B cell (primary cell): ENCODE measurements around the gene DCAF8L1. TPM values are rescaled to one million over a fixed set of nuclear protein-coding genes. Genes with fewer than 3 reads are reported as not detected.
"Not testable (repeated sequence)": the region's sequence is repeated elsewhere in the genome, so short reads cannot be mapped to it uniquely, and the experiment has no call there.

Experiments
- ATAC-seq: fragments of 200-7000 bp; cut with Tn5 transposase; one replicate; pipeline ENCODE4 v1.10.0; 2021; ENCODE audit warnings: low read depth, mild to moderate bottlenecking, moderate number of reproducible peaks, moderate library complexity
- CTCF ChIA-PET: fragments of 350-600 bp; sonication (Branson Sonifier 250); formaldehyde crosslinking; loops from one replicate; lab custom pipeline; 2021; ENCODE audit warnings: antibody characterized with exemption, inconsistent platforms; lab: Charles Lee
- POLR2A ChIA-PET: fragments of 350-600 bp; sonication (Branson Sonifier 250); formaldehyde crosslinking; loops from one replicate; lab custom pipeline; 2021; ENCODE audit warnings: antibody characterized with exemption; lab: Charles Lee
- DNase-seq: peaks from one replicate; pipeline ENCODE4 v3.0.0; 2013
- H2AFZ ChIP-seq: 2 replicates; pipeline ENCODE4 v1.6.1; 2012; ENCODE audit warnings: mild to moderate bottlenecking, low read depth, low read length; ENCODE audit not compliant: insufficient read depth, poor library complexity, severe bottlenecking
- H3K27ac ChIP-seq, 2 donors: 1 replicate in 1 of 2; 2 replicates in 1 of 2; pipeline ENCODE4 v1.5.1; 2012 to 2013; ENCODE audit warnings: low read length in 2 of 2, mild to moderate bottlenecking in 2 of 2, moderate library complexity in 1 of 2
- H3K27me3 ChIP-seq, 4 experiments: fragments of 200-600 bp in 1 of 4; sonication (generic) in 1 of 4; replicated peaks in 1 of 4; 1 replicate in 2 of 4; 2 replicates in 2 of 4; pipeline versions ENCODE4 v1.6.1 to v1.7.0; 2013 to 2016; ENCODE audit warnings: low read length in 3 of 4, mild to moderate bottlenecking in 2 of 4, mixed read lengths in 1 of 4, moderate library complexity in 1 of 4; ENCODE audit not compliant: insufficient read depth in 4 of 4, control insufficient read depth in 3 of 4; ENCODE audit errors: control extremely low read depth in 1 of 4
- H3K36me3 ChIP-seq, 2 experiments: replicated peaks in 1 of 2; 1 replicate in 1 of 2; 2 replicates in 1 of 2; pipeline versions ENCODE4 v1.6.1 to v1.7.1; 2013; ENCODE audit warnings: low read length in 1 of 2; ENCODE audit not compliant: insufficient read depth in 2 of 2, control insufficient read depth in 1 of 2; ENCODE audit errors: control extremely low read depth in 1 of 2, extremely low read depth in 1 of 2
- H3K4me1 ChIP-seq, 2 donors: fragments of 200-600 bp in 1 of 2; sonication (generic) in 1 of 2; 1 replicate in 1 of 2; 2 replicates in 1 of 2; pipeline versions ENCODE4 v1.5.1 to v1.6.1; 2013 to 2017; ENCODE audit warnings: low read length in 2 of 2; ENCODE audit not compliant: control insufficient read depth in 2 of 2, insufficient read depth in 2 of 2
- H3K4me2 ChIP-seq: replicated peaks from 2 replicates; pipeline ENCODE3; 2012; ENCODE audit warnings: mild to moderate bottlenecking, low read depth, low read length; ENCODE audit not compliant: poor library complexity, severe bottlenecking
- H3K4me3 ChIP-seq, 5 experiments: fragments of 200-600 bp in 1 of 5; sonication (generic) in 1 of 5; 1 replicate in 3 of 5; 2 replicates in 2 of 5; pipeline versions ENCODE4 v1.5.1 to v1.7.0; 2011 to 2016; ENCODE audit warnings: low read length in 4 of 5, mild to moderate bottlenecking in 4 of 5, low read depth in 2 of 5, control low read depth in 1 of 5, moderate library complexity in 1 of 5; ENCODE audit not compliant: insufficient read depth in 1 of 5; ENCODE audit errors: control extremely low read depth in 1 of 5, extremely low read depth in 1 of 5
- H3K79me2 ChIP-seq: fragments of 200-600 bp; sonication (generic); one replicate; pipeline ENCODE4 v1.6.0; 2016; ENCODE audit warnings: low read length; ENCODE audit not compliant: control insufficient read depth, insufficient read depth
- H3K9ac ChIP-seq: fragments of 200-600 bp; sonication (generic); 2 replicates; pipeline ENCODE4 v1.6.1; 2017; ENCODE audit warnings: mild to moderate bottlenecking, low read length, moderate library complexity
- H3K9me3 ChIP-seq, 3 donors: one replicate each; pipeline versions ENCODE4 v1.6.1 to v1.7.1; 2013; ENCODE audit warnings: low read length in 2 of 3; ENCODE audit not compliant: control insufficient read depth in 2 of 3, insufficient read depth in 1 of 3; ENCODE audit errors: control extremely low read depth in 1 of 3
- H4K20me1 ChIP-seq: 2 replicates; pipeline ENCODE4 v1.6.0; 2012; ENCODE audit warnings: mild to moderate bottlenecking, low read length; ENCODE audit not compliant: insufficient read depth, control insufficient read depth, poor library complexity, severe bottlenecking
- H3K27ac Mint-ChIP-seq: one replicate; pipeline ENCODE4 v1.8.0; 2021; ENCODE audit warnings: mixed read lengths
- H3K27me3 Mint-ChIP-seq: one replicate; pipeline ENCODE4 v1.8.0; 2021; ENCODE audit warnings: mixed read lengths
- H3K4me1 Mint-ChIP-seq: one replicate; pipeline ENCODE4 v1.8.0; 2021; ENCODE audit warnings: mixed read lengths
- H3K4me3 Mint-ChIP-seq: one replicate; pipeline ENCODE4 v1.8.0; 2021; ENCODE audit warnings: mixed read lengths
- H3K9me3 Mint-ChIP-seq: one replicate; pipeline ENCODE4 v1.8.0; 2022; ENCODE audit warnings: mixed read lengths; ENCODE audit not compliant: insufficient read depth
- CTCF ChIP-seq: fragments of 200-600 bp; IDR thresholded peaks from one replicate; pipeline ENCODE4 v1.8.0; 2022; ENCODE audit warnings: antibody characterized with exemption, mild to moderate bottlenecking
- EZH2 ChIP-seq: IDR thresholded peaks from 2 replicates; pipeline ENCODE4 v1.6.1; 2012; ENCODE audit warnings: borderline replicate concordance, low read depth, mild to moderate bottlenecking, moderate library complexity, low read length; ENCODE audit not compliant: insufficient read depth, poor library complexity, severe bottlenecking
- WGBS: methylation state at CpG from one replicate; pipeline ENCODE4 v1.1.5; 2013; ENCODE audit warnings: missing lambda C conversion rate; ENCODE audit not compliant: insufficient coverage; 5-methylcytosine and 5-hydroxymethylcytosine counted together
- intact Hi-C: fragments of 100-400 bp; cut with micrococcal nuclease; formaldehyde crosslinking; loops from one replicate; pipeline ENCODE4 v1.10.0; 2022
- polyA plus RNA-seq: library from polyadenylated mRNA; depleted of rRNA; stranded (reverse); fragments of >200 nt; gene quantifications from 2 replicates; pipeline ENCODE4 v1.2.3, GENCODE V29; 2012
- total RNA-seq, 2 donors: library from RNA; stranded (reverse); fragments of 120-200 nt in 1 of 2; gene quantifications; 1 replicate in 1 of 2; 2 replicates in 1 of 2; pipeline versions ENCODE4 v1.2.3 to v1.2.4, GENCODE V29; 2013 to 2022

DCAF8L1 gene
- total and polyA plus RNA-seq, 2 donors (not counting 1 experiment from before 2014, with no cell fraction given): not detected

GRCh38 chrX:27966492-27966891 is 14.8 kb downstream of the DCAF8L1 start:
- CTCF ChIA-PET: no interaction called here
- no peaks in the 10 kb centered on the region for H4K20me1 ChIP-seq
- no peak for ATAC-seq

DNA sequence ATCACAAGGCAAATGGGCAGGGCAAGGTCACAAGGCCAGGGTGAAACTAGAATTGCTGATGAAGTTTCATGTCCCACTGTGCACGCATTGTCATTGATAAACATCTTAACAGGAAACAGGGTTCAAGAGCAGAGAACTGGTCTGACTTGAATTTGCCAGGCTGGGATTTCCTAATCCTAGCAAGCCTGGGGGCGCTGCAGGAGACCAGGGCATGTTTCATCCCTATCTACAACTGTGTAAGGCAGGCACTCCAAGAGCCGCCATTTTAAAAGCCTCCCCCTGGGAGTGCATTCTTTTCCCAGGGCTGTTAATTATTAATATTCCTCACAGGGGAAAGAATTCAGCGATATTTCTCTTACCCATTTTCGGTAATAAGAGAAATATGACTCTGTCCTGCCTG is 15.9 kb downstream of the DCAF8L1 start:
- H3K36me3 ChIP-seq, H3K4me1 ChIP-seq, H3K27ac ChIP-seq, H3K79me2 ChIP-seq, H2AFZ ChIP-seq, DNase-seq, H3K27me3 Mint-ChIP-seq, H3K9me3 ChIP-seq, H3K4me3 ChIP-seq, H3K27me3 ChIP-seq, H3K27ac Mint-ChIP-seq, H3K4me1 Mint-ChIP-seq, POLR2A ChIA-PET, H4K20me1 ChIP-seq, H3K9ac ChIP-seq, H3K9me3 Mint-ChIP-seq, ATAC-seq, intact Hi-C loops, H3K4me2 ChIP-seq, H3K4me3 Mint-ChIP-seq, CTCF ChIA-PET: not testable (repeated sequence)
- 40% methylated on average over 1 of the region's 5 CpGs for WGBS

More at GRCh38 chrX:27966492-27966891, 14.8 kb downstream of the DCAF8L1 start:
- TF ChIP-seq EZH2 (no peak), CTCF (no peak)
- no peak overlapping the region for H3K4me3 Mint-ChIP-seq
- Histone ChIP-seq H3K36me3 (no peaks in the 10 kb centered on the region), H2AFZ (no peak overlapping the region), H3K27ac (no peak overlapping the region), H3K4me3 (no peak overlapping the region), H3K9me3 (no peaks in the 10 kb centered on the region), H3K79me2 (no peaks in the 10 kb centered on the region), H3K27me3 (no peaks in the 10 kb centered on the region), H3K4me1 (no peaks in the 10 kb centered on the region), H3K9ac (no peak overlapping the region), H3K4me2 (no peak overlapping the region)
- no peak overlapping the region for H3K27ac Mint-ChIP-seq
- POLR2A ChIA-PET: no interaction called here
- peaks cover 2% of the 10 kb centered on the region for H3K9me3 Mint-ChIP-seq
- H3K27me3 Mint-ChIP-seq: no peaks in the 10 kb centered on the region
- intact Hi-C loops: no loop called here
- no CpG with 5 or more reads among the region's 1 CpG for WGBS
- no peak for DNase-seq
- no peaks in the 10 kb centered on the region for H3K4me1 Mint-ChIP-seq
